Measurements from ENCODE around the gene SH3BGRL3.

GRCh38 chr1:26257222-26257621, 22.7 kb upstream of the SH3BGRL3 start:
- TF ChIP-seq ZNF8 (CRISPR knock-in tag; IDR thresholded peaks at IDR 0.05): no peak
- TF ChIP-seq GLIS3 (CRISPR knock-in tag; IDR thresholded peaks at IDR 0.05): no peak
- TF ChIP-seq TSHZ2 (CRISPR knock-in tag; IDR thresholded peaks at IDR 0.05): no peak
- no peak for TF ChIP-seq TOX (CRISPR knock-in tag; IDR thresholded peaks at IDR 0.05; ENCODE audit: borderline replicate concordance)
- TF ChIP-seq ZFP3 (CRISPR knock-in tag; IDR thresholded peaks at IDR 0.05): no peak
- no peak for TF ChIP-seq ZFP30 (CRISPR knock-in tag; IDR thresholded peaks at IDR 0.05)
- TF ChIP-seq BACH2 (CRISPR knock-in tag; IDR thresholded peaks at IDR 0.05; ENCODE audit: borderline replicate concordance): no peak
- TF ChIP-seq RARB (CRISPR knock-in tag; IDR thresholded peaks at IDR 0.05): no peak
- no peak for TF ChIP-seq ZNF565 (CRISPR knock-in tag; conservative IDR thresholded peaks at IDR 0.05; ENCODE audit: low read depth)
- no peak for TF ChIP-seq TCF4 (CRISPR knock-in tag; IDR thresholded peaks at IDR 0.05; ENCODE audit: borderline replicate concordance)
- no peak for TF ChIP-seq PATZ1 (CRISPR knock-in tag; IDR thresholded peaks at IDR 0.05; ENCODE audit: borderline replicate concordance)
- TF ChIP-seq SNAI2 (CRISPR knock-in tag; IDR thresholded peaks at IDR 0.05): no peak
